SK-N-SH treated with all-trans-retinoic acid at 6 μM for 48 hours (cell line): ENCODE data around the gene COA5.

Experiments
- CSDC2 ChIP-seq: fragments of 250-450 bp; sonication (Bioruptor Pico); IDR thresholded peaks from 2 replicates; pipeline ENCODE4 v1.5.0; 2020; ENCODE audit warnings: mild to moderate bottlenecking, moderate library complexity
- ISL1 ChIP-seq: fragments of 250-450 bp; sonication (Bioruptor Pico); IDR thresholded peaks from 2 replicates; pipeline ENCODE4 v2.1.2; 2022; ENCODE audit warnings: mild to moderate bottlenecking, moderate library complexity
- ZFP30 ChIP-seq: fragments of 450-650 bp; formaldehyde crosslinking; IDR thresholded peaks from 2 replicates; pipeline ENCODE4 v1.5.0; 2022; ENCODE audit warnings: mild to moderate bottlenecking, moderate library complexity

DNA sequence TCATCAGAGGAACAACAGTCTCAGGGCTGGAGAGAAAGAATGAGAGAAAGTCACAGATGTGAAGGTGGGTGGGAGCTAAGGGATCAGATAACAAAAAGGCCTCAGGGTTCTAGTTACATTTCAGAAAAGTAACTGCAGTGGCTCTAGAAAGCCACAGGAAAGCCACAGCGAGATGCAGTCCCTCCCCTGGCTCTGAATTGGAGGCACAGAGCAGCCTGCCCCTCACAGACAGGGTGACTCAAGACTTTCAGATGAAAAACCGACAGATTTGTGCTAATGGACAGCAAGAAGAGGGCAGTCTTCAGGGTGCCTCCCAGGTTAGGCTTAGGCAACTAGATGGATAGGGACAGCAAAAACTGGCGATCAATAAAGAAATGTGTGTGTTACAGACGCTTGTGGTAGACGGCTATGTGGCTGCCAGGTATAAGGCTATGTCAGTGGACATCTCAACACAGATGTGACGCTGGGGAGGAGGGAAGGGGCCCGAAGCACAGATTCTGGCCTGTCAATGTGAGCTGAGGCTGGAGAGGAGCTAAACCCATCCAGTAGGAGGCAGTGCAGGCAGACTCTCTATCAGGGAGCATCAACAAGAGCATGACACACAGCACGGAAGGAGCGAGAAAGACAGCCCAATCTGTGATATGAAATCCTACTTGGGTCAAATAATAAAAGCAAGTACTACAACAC is 26.2 kb upstream of the COA5 start:
- TF ChIP-seq CSDC2 (CRISPR knock-in tag) (no peak), ZFP30 (no peak), ISL1 (no peak)
